Cardiac muscle cell (in vitro differentiated cells and primary cell): ENCODE data around the gene CRABP2. TPM values are rescaled to one million over a fixed set of nuclear protein-coding genes. Genes with fewer than 3 reads are reported as not detected.

Experiments
- DNase-seq, 2 donors: peaks; one replicate each; pipeline versions ENCODE4 v3.0.0 to v3.0.0-alpha.2; 2010 to 2017; ENCODE audit warnings: low read depth in 1 of 2, low spot score in 1 of 2
- H3K27ac ChIP-seq: fragments of 200-600 bp; sonication (generic); 2 replicates; pipeline ENCODE4 v1.5.1; 2016
- H3K27me3 ChIP-seq: fragments of 200-600 bp; sonication (generic); 2 replicates; pipeline ENCODE4 v1.6.0; 2016; ENCODE audit warnings: control low read depth
- H3K36me3 ChIP-seq: fragments of 200-600 bp; sonication (generic); 2 replicates; pipeline ENCODE4 v1.5.1; 2016; ENCODE audit warnings: control low read depth
- H3K4me1 ChIP-seq: fragments of 200-600 bp; sonication (generic); 2 replicates; pipeline ENCODE4 v1.8.1; 2017; ENCODE audit warnings: low read depth, mild to moderate bottlenecking, mixed run types
- H3K4me3 ChIP-seq: fragments of 200-600 bp; sonication (generic); 2 replicates; pipeline ENCODE4 v1.5.1; 2016; ENCODE audit warnings: mild to moderate bottlenecking
- H3K9me3 ChIP-seq: fragments of 200-600 bp; sonication (generic); 2 replicates; pipeline ENCODE4 v1.5.1; 2017; ENCODE audit warnings: low read depth, mild to moderate bottlenecking, control low read depth
- polyA plus RNA-seq: library from polyadenylated mRNA; unstranded; fragments of >200 nt; fragmentation: Nextera tagmentation; extraction: Ambion mirVana; gene quantifications from 2 replicates; pipeline ENCODE4 v1.2.1, GENCODE V29; 2016
- total RNA-seq: library from RNA; depleted of rRNA; stranded (reverse); fragments of >200 nt; gene quantifications from 2 replicates; pipeline ENCODE4 v1.2.3, GENCODE V29; 2016
- TF ChIP-seq, protein P1 (sequence below): IDR thresholded peaks from 2 replicates; pipeline ENCODE4 v1.5.1; 2012; ENCODE audit warnings: low read depth, mild to moderate bottlenecking, low read length

CRABP2 gene
- total and polyA plus RNA-seq, 2 experiments from 2014 or later: 556 to 1,249 TPM

DNA sequence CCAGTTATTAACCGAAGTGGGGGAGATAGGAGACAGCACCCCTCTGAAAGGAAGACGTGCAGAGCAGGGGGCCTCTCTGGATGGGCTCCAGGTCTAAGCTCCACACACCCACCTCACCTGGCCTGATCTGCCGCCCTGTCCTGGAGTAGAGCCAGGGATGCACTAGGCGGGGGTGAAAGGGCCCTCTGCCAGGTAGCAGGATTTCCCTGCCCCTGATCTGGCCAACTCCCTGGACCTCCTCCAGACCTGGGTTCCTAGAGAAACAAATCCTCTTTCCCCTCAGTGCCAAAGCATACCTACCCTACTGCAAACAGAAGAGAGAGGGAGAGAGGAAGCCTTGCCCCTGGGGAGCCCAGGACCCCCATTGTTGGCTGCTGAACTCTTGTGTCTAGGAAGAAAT, 2.0 kb downstream of the CRABP2 start:
- DNase-seq: no peak
- H3K27ac ChIP-seq: no peak overlapping the region
- H3K9me3 ChIP-seq: no peaks in the 10 kb centered on the region
- H3K4me1 ChIP-seq: peaks cover 28% of the 10 kb centered on the region
- TF ChIP-seq, protein P1, sequence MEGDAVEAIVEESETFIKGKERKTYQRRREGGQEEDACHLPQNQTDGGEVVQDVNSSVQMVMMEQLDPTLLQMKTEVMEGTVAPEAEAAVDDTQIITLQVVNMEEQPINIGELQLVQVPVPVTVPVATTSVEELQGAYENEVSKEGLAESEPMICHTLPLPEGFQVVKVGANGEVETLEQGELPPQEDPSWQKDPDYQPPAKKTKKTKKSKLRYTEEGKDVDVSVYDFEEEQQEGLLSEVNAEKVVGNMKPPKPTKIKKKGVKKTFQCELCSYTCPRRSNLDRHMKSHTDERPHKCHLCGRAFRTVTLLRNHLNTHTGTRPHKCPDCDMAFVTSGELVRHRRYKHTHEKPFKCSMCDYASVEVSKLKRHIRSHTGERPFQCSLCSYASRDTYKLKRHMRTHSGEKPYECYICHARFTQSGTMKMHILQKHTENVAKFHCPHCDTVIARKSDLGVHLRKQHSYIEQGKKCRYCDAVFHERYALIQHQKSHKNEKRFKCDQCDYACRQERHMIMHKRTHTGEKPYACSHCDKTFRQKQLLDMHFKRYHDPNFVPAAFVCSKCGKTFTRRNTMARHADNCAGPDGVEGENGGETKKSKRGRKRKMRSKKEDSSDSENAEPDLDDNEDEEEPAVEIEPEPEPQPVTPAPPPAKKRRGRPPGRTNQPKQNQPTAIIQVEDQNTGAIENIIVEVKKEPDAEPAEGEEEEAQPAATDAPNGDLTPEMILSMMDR: no peak
- H3K36me3 ChIP-seq: peaks cover 18% of the 10 kb centered on the region
- H3K27me3 ChIP-seq: no peaks in the 10 kb centered on the region
- H3K4me3 ChIP-seq: peak overlapping the region; percentile 77

DNA sequence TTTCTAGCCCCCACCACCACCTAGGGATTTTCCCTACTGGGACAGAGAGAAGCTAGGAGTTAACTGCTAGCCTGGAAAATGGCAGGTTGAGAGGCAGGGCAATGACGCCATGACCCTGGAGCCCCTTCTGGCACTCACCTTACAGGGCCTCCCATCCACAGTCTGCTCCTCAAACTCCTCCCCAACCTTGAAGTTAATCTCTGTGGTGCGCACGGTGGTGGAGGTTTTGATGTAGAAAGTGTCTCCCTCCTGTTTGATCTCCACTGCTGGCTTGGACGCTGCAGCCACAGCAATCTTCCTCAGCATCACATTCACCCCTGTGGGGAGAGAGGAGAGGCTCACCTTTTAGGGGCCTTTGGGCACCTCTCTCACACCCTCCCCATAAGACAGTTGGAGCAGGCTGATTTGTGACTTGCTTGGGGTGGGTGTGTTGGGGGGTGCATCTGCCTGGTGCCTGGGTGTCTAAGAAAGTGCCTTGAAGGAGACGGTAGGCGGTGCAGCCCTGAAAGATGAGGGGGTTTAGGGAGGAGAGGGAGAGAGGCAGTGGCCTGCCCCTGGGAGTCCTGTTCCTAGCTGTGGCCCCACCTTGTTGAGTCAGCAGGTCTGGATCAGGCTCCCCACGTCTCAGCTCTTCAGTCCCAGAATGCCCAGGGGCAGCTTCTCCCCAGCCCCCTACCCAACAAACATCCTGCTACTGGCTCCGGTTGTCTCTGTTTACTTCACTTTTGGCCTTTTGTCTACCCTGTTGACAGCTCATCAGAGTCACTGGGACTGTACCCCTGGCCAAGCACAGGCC, 4.4 kb downstream of the CRABP2 start:
- no peaks in the 10 kb centered on the region for H3K9me3 ChIP-seq
- H3K27ac ChIP-seq: peak overlapping the region; percentile 59
- H3K27me3 ChIP-seq: no peaks in the 10 kb centered on the region
- H3K4me1 ChIP-seq: peaks cover 9% of the 10 kb centered on the region
- peaks cover 18% of the 10 kb centered on the region for H3K36me3 ChIP-seq
- no peak overlapping the region for H3K4me3 ChIP-seq
- TF ChIP-seq, protein P1: no peak
- DNase-seq: no peak

DNA sequence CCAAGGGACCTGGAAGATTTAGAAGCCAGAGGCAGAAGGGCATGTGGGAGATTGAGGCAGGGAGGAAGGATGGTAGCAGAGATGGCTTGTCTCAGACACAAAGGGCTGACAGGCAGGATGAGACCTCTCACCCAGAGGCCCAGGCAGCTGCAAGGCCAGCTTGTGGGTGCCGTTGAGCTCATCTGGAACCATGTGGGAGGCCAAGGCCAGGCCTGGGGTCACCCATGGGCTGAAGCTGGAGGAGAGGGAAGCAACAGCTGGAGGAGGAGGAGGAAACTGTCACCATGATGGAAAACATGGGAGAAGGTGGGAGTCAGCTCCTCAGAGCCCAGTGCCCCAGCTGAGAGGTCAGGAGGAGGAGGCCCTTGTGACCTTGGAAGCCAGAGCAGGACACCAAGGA, 6.4 kb downstream of the CRABP2 start:
- no peak for DNase-seq
- peak overlapping the region; percentile 43 for H3K27ac ChIP-seq
- H3K36me3 ChIP-seq: peaks cover 18% of the 10 kb centered on the region
- TF ChIP-seq, protein P1: no peak
- no peaks in the 10 kb centered on the region for H3K27me3 ChIP-seq
- no peaks in the 10 kb centered on the region for H3K9me3 ChIP-seq
- peaks cover 17% of the 10 kb centered on the region for H3K4me1 ChIP-seq
- H3K4me3 ChIP-seq: no peak overlapping the region

DNA sequence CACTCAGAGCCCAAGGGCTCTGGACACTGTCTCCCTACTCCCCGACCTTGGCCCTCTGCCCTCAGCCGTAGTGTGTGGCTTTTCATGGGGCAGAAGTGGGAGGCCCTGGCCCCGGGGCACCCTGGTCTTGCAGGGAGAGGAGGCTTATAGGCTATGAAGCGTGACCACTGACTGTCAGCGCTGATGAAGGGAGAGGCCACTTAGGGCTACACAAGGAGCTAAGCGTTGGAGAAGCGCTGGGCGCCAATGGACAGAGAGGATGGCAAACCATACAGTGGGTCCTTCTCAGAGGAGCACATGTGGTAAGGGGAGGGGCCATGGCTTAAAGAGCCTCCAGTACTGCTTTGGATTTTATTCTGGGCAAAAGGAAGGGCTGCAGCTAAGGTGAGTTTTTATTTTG, 7.9 kb downstream of the CRABP2 start:
- no peak overlapping the region for H3K27ac ChIP-seq
- H3K4me3 ChIP-seq: no peak overlapping the region
- H3K9me3 ChIP-seq: no peaks in the 10 kb centered on the region
- H3K36me3 ChIP-seq: peaks cover 18% of the 10 kb centered on the region
- no peak for DNase-seq
- peaks cover 21% of the 10 kb centered on the region for H3K4me1 ChIP-seq
- TF ChIP-seq, protein P1: no peak
- no peaks in the 10 kb centered on the region for H3K27me3 ChIP-seq

DNA sequence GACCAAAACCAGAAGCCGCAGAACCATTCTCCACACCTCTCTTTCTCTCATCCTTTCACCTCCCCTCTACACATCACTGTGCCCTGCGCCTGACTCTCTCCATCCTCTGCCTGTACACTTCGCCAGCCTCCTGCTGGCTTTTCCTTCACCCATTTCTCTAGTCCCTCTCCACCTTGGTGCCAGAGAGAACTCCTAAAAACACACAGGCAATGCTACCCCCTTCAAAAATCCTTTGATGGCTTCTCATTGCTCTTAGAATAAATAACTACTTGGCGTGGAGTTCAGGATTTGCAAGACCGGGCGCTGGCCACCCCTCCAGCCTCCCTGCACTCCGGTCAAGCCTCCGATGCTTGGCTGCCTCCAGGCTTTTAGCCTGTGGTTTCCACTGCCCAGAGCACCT, 8.6 kb downstream of the CRABP2 start:
- H3K27ac ChIP-seq: no peak overlapping the region
- H3K4me1 ChIP-seq: peaks cover 28% of the 10 kb centered on the region
- no peaks in the 10 kb centered on the region for H3K9me3 ChIP-seq
- H3K27me3 ChIP-seq: no peaks in the 10 kb centered on the region
- peaks cover 18% of the 10 kb centered on the region for H3K36me3 ChIP-seq
- no peak for DNase-seq
- H3K4me3 ChIP-seq: no peak overlapping the region
- TF ChIP-seq, protein P1: no peak

DNA sequence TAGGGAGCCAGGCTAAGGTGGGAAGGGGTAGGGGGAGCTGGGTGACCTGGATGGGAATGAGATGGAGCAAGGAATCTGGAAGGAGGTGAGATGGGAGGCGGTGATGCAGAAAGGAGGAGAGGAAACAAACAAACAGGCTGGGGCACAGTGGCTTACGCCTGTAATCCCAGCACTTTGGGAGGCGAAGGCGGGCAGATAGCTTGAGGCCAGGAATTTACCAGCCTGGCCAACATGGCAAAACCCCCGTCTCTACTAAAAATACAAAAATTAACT, 10.8 kb downstream of the CRABP2 start:
- Histone ChIP-seq H3K4me1 (peaks cover 49% of the 10 kb centered on the region), H3K4me3 (no peak overlapping the region), H3K27me3 (no peaks in the 10 kb centered on the region), H3K27ac (peak overlapping the region; percentile 89), H3K9me3 (no peaks in the 10 kb centered on the region), H3K36me3 (peaks cover 7% of the 10 kb centered on the region)
- no peak for DNase-seq
- TF ChIP-seq, protein P1: no peak
